Superior temporal gyrus (tissue), 1 donor: ENCODE measurements around the gene TAC4.

Experiments used
- DNase-seq: peaks from one replicate; pipeline ENCODE4 v3.0.0-alpha.2; 2016; ENCODE audit errors: extremely low spot score

TAC4 gene

DNA sequence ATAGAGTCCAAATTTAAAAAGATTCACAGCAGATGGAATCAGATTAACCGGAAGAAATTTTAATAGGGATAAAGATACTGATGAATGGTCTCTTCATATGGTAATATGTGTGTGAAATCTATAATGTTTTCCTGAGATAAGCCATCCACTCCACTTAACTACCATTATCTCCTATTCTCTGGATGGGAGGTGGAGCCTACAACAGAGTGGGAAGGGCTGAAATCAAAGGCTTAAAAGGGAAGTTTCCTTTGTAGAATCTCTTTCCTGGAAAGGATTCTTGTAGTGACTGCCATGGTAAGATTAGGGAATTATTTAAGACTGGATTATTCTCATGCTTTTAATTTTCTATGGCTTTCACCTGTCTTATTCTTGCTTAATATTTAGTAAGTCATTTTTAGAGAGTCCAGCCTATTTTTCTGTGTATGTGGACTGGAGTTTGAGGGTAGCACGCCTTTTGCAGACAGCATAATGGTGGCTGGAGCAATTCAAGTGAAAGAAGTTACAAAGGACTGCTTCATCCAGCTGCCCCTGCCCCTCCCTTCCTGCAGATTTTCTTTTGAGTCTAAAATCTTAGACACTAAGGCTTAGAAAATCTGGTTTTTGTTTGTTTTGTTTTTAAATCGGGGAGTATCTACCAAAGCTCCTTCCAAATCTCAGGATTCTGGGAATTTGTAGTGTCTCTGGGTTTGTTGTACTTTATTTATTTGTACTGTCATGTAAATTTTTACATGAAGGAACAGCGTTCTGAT, 32.9 kb downstream of the TAC4 start:
- peak; percentile 27 for DNase-seq

DNA sequence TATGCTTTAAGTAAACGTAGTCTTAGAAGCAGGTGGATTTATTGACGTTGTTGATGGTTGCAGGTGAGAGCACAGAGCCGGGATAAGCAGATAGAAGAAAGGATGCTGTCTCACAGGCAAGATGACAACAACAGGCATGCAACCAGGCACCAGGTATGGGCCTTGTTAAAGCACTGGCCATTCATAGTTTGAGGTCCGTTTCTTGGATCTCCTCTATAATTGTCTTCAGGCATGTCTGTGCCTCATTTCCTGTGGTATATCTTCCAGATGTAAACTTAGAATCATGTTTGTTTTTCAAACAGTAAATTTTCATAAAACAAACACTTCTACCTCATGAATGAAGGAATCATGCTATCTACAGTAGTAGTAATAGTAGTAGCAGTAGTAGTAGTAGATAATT, 38.8 kb downstream of the TAC4 start:
- no peak for DNase-seq

DNA sequence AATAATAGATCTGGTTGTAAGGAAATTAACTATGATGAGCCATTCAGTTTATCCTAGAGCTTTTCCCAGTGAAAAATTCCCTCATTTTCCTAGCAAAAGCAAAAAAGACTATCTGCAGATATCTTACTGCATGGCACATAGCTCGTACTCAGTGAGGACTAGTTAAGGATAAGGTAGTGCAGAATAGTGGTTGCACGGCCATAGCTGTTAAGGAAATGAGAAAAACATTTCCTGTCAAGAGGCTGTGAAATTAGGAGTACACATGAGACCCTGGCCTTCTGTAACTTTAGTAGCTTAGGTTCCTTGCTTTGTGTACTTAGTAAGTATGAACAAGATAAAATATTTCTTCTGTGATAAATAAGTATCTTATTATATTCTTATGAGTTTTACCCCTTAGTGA, 49.1 kb downstream of the TAC4 start:
- no peak for DNase-seq

DNA sequence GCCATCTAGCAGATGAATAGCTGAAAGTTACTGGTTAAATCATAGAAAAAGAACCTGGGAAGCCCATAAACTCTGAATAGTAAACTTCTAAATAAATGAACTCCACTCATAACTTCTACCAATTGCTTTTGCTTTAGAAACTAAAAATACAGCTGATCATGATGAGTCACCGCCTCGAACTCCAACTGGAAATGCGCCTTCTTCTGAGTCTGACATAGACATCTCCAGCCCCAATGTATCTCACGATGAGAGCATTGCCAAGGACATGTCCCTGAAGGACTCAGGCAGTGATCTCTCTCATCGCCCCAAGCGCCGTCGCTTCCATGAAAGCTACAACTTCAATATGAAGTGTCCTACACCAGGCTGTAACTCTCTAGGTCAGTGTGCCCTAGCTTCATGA, 49.7 kb downstream of the TAC4 start:
- no peak for DNase-seq

DNA sequence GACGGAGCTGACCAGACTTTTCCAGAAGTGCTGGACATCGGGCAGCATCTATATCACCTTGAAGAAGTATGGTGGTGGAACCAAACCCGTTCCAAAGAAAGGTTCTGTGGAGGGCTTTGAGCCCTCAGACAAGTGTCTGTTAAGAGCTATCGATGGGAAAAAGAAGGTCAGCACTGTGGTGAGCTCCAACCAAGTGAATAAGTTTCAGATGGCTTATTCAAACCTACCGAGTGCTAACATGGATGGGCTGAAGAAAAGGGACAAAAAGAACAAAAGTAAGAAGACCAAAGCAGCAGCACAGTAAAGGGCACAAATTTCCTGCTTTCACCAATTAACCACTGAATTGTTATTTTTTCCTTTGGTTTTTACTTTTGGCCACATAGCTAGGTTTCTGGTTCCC, 52.5 kb downstream of the TAC4 start:
- no peak for DNase-seq

GRCh38 chr17:49793309-49793708, 54.6 kb downstream of the TAC4 start:
- no peak for DNase-seq

- DNase-seq = no peak
These were observed 58.7 kb downstream of the TAC4 start for GRCh38 chr17:49789243-49789578.

DNA sequence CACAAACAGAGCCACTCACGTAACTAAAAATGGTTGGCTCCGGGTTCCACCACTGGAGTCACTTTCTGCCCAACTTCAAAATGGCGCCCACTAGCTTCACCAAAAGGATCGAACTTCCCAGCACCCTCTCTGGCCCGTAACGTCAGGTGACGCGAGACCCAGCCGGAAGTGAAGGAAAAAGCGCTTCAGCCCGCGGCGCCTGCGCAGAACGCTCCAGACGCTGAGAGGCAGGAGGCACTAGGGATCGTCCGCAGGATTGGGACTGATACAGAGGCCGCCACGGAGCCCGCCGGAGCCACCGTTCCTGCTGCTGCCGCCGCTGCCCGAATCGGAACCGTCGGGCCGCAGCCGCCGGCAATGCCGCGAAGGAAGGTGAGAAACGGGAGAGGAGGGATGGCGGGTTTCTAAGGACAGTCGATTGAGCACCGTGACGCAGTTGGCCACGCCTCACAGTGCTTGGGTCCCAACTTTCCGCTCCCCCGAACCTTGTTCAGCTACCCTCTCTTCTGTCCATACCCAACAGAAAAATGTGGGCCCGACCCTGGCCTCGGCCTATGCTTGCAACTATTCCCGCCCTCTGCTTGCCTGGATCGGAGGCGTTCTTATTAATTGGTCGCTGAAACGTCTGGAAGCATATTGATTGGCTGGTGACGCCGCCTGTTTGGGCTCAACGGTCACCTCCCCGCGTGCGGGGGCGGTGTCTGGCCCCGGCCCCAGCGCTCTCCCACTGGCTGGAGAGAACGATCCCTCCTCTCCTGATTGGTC, 59.2 kb downstream of the TAC4 start, which contains the start of gene KAT7:
KAT7 (plus strand) TSS at position 204 of the 765 bp plus-strand sequence; CDS start at position 358, 154 bp downstream.
- peak; percentile 100 for DNase-seq
